CD4-positive, alpha-beta T cell treated with Interleukin-2 at 100 ng/mL for 4 hours (primary cell): ENCODE results near the gene C20orf144.
"Not testable (repeated sequence)": the region's sequence is repeated elsewhere in the genome, so short reads cannot be mapped to it uniquely, and the experiment has no call there.

Source experiments
- DNase-seq: peaks from one replicate; pipeline ENCODE4 v3.0.0-alpha.2; 2020; ENCODE audit warnings: low spot score

The C20orf144 gene

GRCh38 chr20:33662172-33662571, at the start of gene C20orf144:
C20orf144 (plus strand) TSS chr20:33662327; CDS start chr20:33662346, 19 bp downstream.
- DNase-seq: no peak

- no peak for DNase-seq
These were observed 40.3 kb upstream of the C20orf144 start for GRCh38 chr20:33621717-33622400.

GRCh38 chr20:33622705-33623365, 39.3 kb upstream of the C20orf144 start:
- DNase-seq: no peak

GRCh38 chr20:33624399-33624798, 37.7 kb upstream of the C20orf144 start:
- peak; percentile 33 for DNase-seq

- DNase-seq: no peak
These were observed 35.9 kb upstream of the C20orf144 start for GRCh38 chr20:33626190-33626589.

- no peak for DNase-seq
These were observed 34.4 kb upstream of the C20orf144 start for GRCh38 chr20:33627577-33628216.

GRCh38 chr20:33629533-33629932, 32.6 kb upstream of the C20orf144 start:
- DNase-seq: no peak

DNA sequence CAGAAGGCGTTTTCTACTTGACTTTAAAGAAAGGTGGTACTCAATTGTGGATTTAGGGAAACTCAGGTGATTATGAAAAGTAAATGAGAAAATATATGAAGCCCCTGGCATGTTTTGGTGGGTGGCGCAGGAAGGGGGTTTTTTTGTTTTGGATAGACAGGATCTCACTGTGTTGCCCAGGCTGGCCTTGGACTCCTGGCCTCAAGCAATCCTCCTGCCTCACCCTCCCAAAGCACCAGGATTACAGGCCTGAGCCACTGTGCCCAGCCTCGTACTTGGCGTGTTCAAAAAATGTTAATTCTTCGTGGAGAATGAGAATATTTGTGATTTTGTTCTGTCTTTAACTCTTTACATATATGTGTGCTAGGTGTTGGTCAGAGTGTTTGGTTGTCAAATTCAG, 32.1 kb upstream of the C20orf144 start:
- no peak for DNase-seq

GRCh38 chr20:33630507-33630906, 31.6 kb upstream of the C20orf144 start:
- no peak for DNase-seq

DNA sequence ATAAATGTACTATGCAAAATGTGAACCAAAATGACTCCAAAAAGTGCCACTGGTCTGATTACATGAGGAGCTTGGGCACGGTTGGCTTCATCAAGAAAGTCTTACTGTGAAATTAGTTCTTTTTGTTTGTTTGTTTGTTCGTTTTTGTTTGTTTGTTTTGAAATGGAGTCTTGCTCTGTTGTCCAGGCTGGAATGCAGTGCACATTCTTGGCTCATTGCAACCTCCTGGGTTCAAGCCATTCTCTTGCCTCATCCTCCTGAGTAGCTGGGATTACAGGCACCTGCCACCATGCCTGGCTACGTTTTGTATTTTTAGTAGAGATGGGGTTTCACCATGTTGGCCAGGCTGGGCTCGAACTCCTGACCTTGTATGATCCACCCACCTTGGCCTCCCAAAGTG, 30.2 kb upstream of the C20orf144 start:
- DNase-seq: not testable (repeated sequence)

DNA sequence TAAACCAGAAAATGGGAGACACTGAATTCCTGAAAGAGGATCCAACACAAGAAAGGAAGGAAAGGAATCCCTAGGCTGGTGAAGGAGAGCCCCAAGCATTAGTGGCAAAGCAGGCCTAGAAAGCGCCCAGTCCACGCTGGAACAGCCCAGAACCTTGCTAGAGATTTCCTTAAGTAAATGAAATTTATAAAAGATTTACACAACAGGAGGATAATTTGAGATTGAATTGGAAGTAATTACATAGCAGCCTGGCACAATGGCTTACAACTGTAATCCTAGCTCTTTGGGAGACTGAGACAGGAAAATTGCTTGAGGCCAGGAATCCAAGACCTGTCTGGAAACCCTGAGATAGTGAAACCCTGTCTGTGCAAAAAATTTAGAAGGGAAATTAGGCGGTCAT, 26.8 kb upstream of the C20orf144 start:
- DNase-seq: no peak

DNA sequence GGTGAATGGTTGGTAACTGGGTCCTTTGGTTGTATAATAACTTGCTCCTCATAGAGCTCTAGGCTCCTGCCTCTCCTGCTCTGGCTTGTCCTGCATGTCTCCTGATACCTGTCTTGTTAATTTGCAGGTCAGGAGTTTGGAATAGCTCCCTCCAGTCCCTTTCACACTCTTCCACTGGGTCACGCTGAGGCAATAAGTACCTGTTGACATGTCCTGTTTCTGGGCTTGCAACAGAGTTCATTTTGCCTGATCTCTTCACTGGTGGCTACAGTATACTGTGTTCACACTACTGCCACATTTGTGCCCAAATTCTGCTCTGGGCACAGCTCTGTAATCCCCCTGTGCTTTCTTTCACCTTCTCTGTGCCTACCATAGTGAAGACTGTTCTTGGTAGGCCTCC, 25.4 kb upstream of the C20orf144 start:
- DNase-seq: no peak

DNA sequence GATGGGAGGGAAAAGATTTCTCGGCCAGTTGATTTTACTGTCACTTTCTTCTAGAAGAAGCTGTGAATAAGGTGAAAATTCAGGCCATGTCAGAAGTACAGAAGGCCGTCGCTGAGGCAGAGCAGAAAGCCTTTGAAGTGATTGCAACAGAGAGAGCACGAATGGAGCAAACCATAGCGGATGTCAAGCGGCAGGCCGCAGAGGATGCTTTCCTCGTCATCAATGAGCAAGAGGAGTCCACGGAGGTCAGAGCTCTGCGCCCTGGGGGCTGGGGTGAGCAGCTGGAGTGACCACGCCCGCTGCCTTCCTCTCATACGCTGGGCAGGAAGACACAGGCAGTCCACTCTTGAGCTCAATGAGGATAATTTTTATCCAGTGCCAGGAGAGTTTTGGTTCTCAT, 21.8 kb upstream of the C20orf144 start:
- no peak for DNase-seq

- DNase-seq: no peak
These were observed 17.6 kb upstream of the C20orf144 start for GRCh38 chr20:33644313-33645071.

DNA sequence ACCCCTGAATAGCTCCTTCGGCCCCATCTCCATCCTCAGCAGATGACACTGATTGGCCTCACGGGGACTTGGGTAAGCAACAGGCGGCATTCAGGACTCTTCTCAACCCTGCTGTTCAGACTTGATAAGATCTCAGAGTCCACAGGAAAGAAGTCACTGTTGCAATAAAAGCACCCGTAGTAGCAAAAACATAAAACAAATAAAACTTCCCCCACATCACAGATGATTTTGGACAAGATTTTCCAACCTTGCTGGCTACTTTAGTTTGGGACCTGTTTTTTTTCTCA, 17.1 kb upstream of the C20orf144 start:
- DNase-seq: no peak

- DNase-seq: no peak
These were observed 16.7 kb upstream of the C20orf144 start for GRCh38 chr20:33645396-33645795.

DNA sequence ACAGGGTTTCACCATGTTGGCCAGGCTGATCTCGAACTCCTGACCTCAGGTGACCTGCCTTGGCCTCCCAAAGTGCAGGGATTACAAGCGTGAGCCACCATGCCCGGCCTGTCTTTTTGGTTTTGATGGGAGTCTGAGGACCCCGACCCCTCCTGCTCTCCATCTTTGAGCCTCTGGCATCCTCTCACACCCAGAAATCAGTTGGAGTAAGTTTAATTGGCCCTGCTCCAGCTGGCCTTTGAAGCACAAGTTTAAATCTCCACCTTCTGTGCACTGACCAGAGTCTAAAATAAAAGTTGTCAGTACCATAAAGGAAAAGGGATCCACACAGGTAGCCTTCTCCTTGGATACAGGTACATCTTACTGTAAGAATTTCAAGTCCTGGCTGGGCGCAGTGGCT, 15.9 kb upstream of the C20orf144 start:
- DNase-seq: no peak

DNA sequence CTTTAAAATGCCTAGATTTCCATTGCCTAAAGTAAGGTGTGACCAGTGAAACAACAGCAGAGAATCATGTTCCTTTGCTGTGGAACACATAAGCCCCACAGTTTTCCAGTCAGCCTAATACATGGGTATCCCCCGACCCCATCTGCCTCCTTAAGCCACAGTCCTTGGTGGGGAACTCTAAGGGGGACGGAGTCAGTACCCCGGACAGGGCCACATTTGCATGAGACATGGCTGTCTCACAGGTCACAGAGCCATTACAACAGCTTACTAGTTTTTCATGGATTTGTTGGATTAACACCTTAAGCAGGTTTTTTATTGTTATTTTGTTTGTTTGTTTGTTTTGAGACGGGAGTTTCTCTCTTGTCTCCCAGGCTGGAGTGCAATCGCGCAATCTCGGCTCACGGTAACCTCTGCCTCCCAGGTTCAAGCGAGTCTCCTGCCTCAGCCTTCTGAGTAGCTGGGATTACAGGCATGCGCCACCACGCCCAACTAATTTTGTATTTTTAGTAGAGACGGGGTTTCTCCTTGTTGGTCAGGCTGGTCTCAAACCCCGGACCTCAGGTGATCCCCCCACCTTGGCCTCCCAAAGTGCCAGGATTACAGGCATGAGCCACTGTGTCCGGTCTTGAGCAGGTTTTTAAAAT, 15.0 kb upstream of the C20orf144 start:
- not testable (repeated sequence) for DNase-seq

GRCh38 chr20:33647603-33648395, 14.3 kb upstream of the C20orf144 start:
- DNase-seq: no peak

GRCh38 chr20:33648396-33649004, 13.6 kb upstream of the C20orf144 start:
- DNase-seq: no peak

DNA sequence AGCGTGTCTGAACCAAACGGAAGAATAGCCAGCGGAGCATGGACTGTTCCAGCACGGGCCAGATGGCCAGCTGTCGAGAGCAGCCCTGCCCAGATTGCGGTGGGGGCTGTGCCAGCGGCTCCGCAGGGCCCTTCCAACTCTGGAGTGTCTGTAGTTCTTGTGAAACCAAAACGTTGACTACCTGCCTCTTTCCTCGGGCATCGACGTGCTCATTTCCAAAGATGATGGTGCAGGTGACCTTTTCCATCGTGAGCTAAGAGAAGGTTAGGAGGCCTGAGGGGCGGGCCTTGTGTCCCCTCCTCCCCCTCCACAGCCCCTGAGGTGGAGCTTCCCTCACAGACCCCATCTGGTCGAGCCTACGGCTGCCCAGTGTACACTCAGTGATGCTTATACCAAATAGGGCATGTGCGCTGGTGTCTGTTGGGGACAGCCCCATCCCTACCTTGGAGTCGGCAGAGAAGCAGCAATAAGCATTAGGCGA, 12.9 kb upstream of the C20orf144 start:
- no peak for DNase-seq
